HepG2 (cell line): Measurements from ENCODE around the gene TUBE1. TPM values are rescaled to one million over a fixed set of nuclear protein-coding genes. Genes with fewer than 3 reads are reported as not detected.

Source experiments
- AHDC1 ChIP-seq: sonication (generic); formaldehyde crosslinking; IDR thresholded peaks from 2 replicates; pipeline ENCODE4 v1.5.1; 2020; ENCODE audit warnings: mild to moderate bottlenecking, missing genetic modification reagents, borderline replicate concordance
- ARID2 ChIP-seq: sonication (generic); formaldehyde crosslinking; IDR thresholded peaks from 2 replicates; pipeline ENCODE4 v1.8.1; 2022; ENCODE audit warnings: mild to moderate bottlenecking, missing genetic modification reagents, borderline replicate concordance
- ATF1 ChIP-seq: IDR thresholded peaks from 2 replicates; pipeline ENCODE4 v1.6.1; 2016; ENCODE audit warnings: mild to moderate bottlenecking, control low read depth
- E2F5 ChIP-seq: sonication (generic); formaldehyde crosslinking; conservative IDR thresholded peaks from 2 replicates; pipeline ENCODE4 v1.4.0; 2020; ENCODE audit warnings: missing genetic modification reagents
- EEA1 ChIP-seq: sonication (generic); formaldehyde crosslinking; IDR thresholded peaks from 2 replicates; pipeline ENCODE4 v1.5.1; 2020; ENCODE audit warnings: mild to moderate bottlenecking, missing genetic modification reagents, borderline replicate concordance
- NAIF1 ChIP-seq: sonication (generic); formaldehyde crosslinking; IDR thresholded peaks from 2 replicates; pipeline ENCODE4 v1.5.0; 2020; ENCODE audit warnings: mild to moderate bottlenecking, missing genetic modification reagents, borderline replicate concordance
- POLR2G ChIP-seq: fragments of 200-400 bp; formaldehyde crosslinking; IDR thresholded peaks from 2 replicates; pipeline ENCODE4 v1.6.1; 2018; ENCODE audit warnings: mild to moderate bottlenecking, low read depth, low read length, moderate library complexity
- RFX5 ChIP-seq: IDR thresholded peaks from 2 replicates; pipeline ENCODE4 v1.6.1; 2011; ENCODE audit warnings: low read depth, low read length, improper control_type of control experiment
- STAT5B ChIP-seq: sonication (generic); formaldehyde crosslinking; IDR thresholded peaks from 2 replicates; pipeline ENCODE4 v1.4.0; 2020; ENCODE audit warnings: missing genetic modification reagents
- TBP ChIP-seq: sonication (generic); formaldehyde crosslinking; IDR thresholded peaks from 2 replicates; pipeline ENCODE4 v1.5.0; 2020; ENCODE audit warnings: missing genetic modification reagents
- XBP1 ChIP-seq: sonication (generic); formaldehyde crosslinking; IDR thresholded peaks from 2 replicates; pipeline ENCODE4 v1.5.0; 2020; ENCODE audit warnings: missing genetic modification reagents
- ZFP62 ChIP-seq: sonication (generic); formaldehyde crosslinking; IDR thresholded peaks from 2 replicates; pipeline ENCODE4 v1.4.0; 2020; ENCODE audit warnings: missing genetic modification reagents
- ZNF30 ChIP-seq: sonication (generic); formaldehyde crosslinking; IDR thresholded peaks from 2 replicates; pipeline ENCODE4 v1.5.0; 2020; ENCODE audit warnings: mild to moderate bottlenecking, missing genetic modification reagents
- ZNF784 ChIP-seq: sonication (generic); formaldehyde crosslinking; IDR thresholded peaks from 2 replicates; pipeline ENCODE4 v1.5.1; 2020; ENCODE audit warnings: missing genetic modification reagents, mild to moderate bottlenecking, borderline replicate concordance
- ZSCAN9 ChIP-seq: IDR thresholded peaks from 2 replicates; pipeline ENCODE4 v1.6.1; 2016; ENCODE audit warnings: borderline replicate concordance
- polyA plus RNA-seq, 8 experiments: library from polyadenylated mRNA; depleted of rRNA in 3 of 8; stranded (reverse) in 7 of 8; unstranded in 1 of 8; fragments of >200 nt; fragmentation: Illumina TruSeq in 4 of 8; extraction: Trizol in 4 of 8; gene quantifications; 2 replicates each; pipeline versions ENCODE4 v1.2.1 to v1.2.3, GENCODE V29; 2011 to 2016; ENCODE audit warnings: low read depth in 4 of 8, missing spikeins in 1 of 8, mixed read lengths in 1 of 8; ENCODE audit not compliant: insufficient read depth in 1 of 8
- total RNA-seq, 5 experiments: library from RNA; depleted of rRNA; stranded (reverse); fragments of >200 nt; fragmentation: Illumina TruSeq; extraction: Trizol; gene quantifications; 2 replicates each; pipeline ENCODE4 v1.2.3, GENCODE V29; 2016; ENCODE audit warnings: low read depth in 1 of 5
- TF ChIP-seq, protein P1 (sequence below): sonication (generic); formaldehyde crosslinking; IDR thresholded peaks from 2 replicates; pipeline ENCODE4 v1.4.0; 2020; ENCODE audit warnings: mild to moderate bottlenecking, missing genetic modification reagents, borderline replicate concordance
- TF ChIP-seq, protein P2 (sequence below): IDR thresholded peaks from 2 replicates; pipeline ENCODE4 v1.6.1; 2016; ENCODE audit warnings: mild to moderate bottlenecking, missing biosample characterization, missing genetic modification reagents
- TF ChIP-seq, protein P3 (sequence below): sonication (generic); formaldehyde crosslinking; IDR thresholded peaks from 2 replicates; pipeline ENCODE4 v1.4.0; 2020; ENCODE audit warnings: mild to moderate bottlenecking, missing genetic modification reagents

The TUBE1 gene
- total and polyA plus RNA-seq, 2 of the 13 experiments (the other 11 are each of a cell fraction or from before 2014, with no cell fraction given): 17.3 to 22.6 TPM

DNA sequence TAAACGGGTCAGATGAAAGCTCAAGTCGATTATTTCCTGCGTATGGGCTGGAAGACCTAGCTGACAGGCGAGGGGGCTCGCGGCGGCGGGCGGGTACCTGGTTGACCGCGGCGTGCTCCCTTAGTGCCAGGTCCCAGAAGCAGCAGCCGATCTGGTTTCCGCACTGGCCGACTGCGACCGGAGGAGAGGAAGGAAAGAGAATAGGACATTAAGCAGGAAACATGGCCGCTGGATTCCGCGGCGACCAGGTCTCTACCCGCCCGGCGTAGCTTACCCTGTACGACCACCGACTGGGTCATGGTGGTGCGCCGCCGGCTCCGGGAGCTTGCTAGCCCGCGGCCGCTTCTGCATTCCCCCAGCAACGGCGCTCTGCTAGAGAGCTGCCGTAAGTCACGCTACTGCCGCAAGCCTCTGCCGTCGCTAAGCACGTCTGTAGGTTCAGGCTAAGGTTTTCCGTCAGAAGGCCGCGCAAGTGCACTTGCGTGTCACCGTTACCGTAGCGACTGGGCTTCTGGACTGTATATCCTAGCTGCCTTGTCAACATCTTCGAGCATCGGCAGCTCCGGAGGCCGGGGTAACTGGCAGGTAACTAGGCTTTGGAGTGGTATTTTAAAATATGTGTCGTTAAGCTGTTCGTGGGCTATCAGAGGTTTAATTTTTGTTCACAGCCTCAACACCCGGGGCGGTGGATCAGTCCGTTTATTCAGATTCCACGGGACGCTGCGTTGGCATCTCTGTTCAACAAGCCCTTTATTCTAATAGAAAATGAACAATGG, at the start of gene TUBE1, which contains the start of gene FAM229B (continued):
- TF ChIP-seq ARID2 (CRISPR knock-in tag): peak; percentile 94; the same call in 1 of the 2 replicates
- TF ChIP-seq E2F5 (CRISPR knock-in tag): no peak
- TF ChIP-seq ZNF784 (CRISPR knock-in tag): no peak; the same call in 1 of the 2 replicates
- TF ChIP-seq NAIF1 (CRISPR knock-in tag): peak; percentile 100
- 0 out of 2 replicates have a peak, but pooled peaks have one; percentile 77 for TF ChIP-seq EEA1
- peak; percentile 72 for TF ChIP-seq RFX5
- no peak; the same call in 1 of the 2 replicates for TF ChIP-seq STAT5B (CRISPR knock-in tag)
- TF ChIP-seq ATF1 (CRISPR knock-in tag): no peak
- TF ChIP-seq, protein P1, sequence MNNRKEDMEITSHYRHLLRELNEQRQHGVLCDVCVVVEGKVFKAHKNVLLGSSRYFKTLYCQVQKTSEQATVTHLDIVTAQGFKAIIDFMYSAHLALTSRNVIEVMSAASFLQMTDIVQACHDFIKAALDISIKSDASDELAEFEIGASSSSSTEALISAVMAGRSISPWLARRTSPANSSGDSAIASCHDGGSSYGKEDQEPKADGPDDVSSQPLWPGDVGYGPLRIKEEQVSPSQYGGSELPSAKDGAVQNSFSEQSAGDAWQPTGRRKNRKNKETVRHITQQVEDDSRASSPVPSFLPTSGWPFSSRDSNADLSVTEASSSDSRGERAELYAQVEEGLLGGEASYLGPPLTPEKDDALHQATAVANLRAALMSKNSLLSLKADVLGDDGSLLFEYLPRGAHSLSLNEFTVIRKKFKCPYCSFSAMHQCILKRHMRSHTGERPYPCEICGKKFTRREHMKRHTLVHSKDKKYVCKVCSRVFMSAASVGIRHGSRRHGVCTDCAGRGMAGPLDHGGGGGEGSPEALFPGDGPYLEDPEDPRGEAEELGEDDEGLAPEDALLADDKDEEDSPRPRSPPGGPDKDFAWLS (CRISPR knock-in tag): no peak
- no peak for TF ChIP-seq ZFP62 (CRISPR knock-in tag)
- TF ChIP-seq ZNF30: no peak
- no peak for TF ChIP-seq TBP (CRISPR knock-in tag)
- TF ChIP-seq XBP1: no peak
- TF ChIP-seq ZSCAN9: peak; percentile 89; the same call in 1 of the 2 replicates
- no peak for TF ChIP-seq AHDC1 (CRISPR knock-in tag)
- TF ChIP-seq POLR2G: peak; percentile 95
- TF ChIP-seq, protein P2, sequence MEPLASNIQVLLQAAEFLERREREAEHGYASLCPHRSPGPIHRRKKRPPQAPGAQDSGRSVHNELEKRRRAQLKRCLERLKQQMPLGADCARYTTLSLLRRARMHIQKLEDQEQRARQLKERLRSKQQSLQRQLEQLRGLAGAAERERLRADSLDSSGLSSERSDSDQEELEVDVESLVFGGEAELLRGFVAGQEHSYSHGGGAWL: peak; percentile 81; the same call in 1 of the 2 replicates
- TF ChIP-seq, protein P3, sequence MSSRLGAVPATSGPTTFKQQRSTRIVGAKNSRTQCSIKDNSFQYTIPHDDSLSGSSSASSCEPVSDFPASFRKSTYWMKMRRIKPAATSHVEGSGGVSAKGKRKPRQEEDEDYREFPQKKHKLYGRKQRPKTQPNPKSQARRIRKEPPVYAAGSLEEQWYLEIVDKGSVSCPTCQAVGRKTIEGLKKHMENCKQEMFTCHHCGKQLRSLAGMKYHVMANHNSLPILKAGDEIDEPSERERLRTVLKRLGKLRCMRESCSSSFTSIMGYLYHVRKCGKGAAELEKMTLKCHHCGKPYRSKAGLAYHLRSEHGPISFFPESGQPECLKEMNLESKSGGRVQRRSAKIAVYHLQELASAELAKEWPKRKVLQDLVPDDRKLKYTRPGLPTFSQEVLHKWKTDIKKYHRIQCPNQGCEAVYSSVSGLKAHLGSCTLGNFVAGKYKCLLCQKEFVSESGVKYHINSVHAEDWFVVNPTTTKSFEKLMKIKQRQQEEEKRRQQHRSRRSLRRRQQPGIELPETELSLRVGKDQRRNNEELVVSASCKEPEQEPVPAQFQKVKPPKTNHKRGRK (CRISPR knock-in tag): no peak
